GM21526 (cell line): ENCODE measurements around the gene METTL25B.

ENCODE experiments used
- ATAC-seq: cut with Tn5 transposase; IDR thresholded peaks from one replicate; pipeline ENCODE4 v1.9.1; 2021; ENCODE audit warnings: moderate library complexity; ENCODE audit not compliant: unreplicated experiment, low FRiP score

METTL25B gene

DNA sequence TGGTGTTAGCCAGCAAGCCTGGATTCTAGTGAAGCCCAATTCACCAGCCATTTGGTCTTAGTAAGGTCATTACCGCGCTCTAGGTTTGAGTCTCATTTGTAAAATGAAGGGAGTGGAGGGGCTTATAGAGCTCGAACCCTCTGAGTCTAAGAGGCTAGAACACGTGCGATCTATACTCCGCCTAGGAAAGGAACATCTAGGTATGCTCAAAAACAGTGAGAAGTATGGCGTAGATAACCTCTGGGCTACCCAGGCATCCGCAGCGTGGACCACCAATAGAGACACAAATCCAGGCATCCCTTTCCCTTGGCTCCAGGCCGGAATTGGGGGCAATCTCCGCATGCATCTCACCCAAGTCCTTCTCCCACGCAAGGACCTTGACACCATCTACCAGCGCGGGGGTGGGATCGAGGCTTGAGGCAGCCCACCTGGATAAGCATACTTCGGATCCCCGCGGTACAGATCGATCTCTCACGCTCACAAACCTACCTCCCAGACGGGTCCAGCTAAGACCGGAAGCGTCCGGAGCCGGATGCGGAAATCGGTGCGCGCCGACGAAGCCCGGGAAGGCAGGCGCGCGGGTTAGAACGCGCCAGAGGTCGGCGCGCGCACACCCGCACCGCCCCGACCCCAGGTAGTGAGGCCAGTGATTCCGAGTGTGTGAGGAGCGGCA lies at the start of gene METTL25B:
Gene METTL25B (plus strand): TSS at position 544 of the 673 bp plus-strand sequence. CDS start 636 bp downstream, outside the sequence.
- ATAC-seq = peak; percentile 42

DNA sequence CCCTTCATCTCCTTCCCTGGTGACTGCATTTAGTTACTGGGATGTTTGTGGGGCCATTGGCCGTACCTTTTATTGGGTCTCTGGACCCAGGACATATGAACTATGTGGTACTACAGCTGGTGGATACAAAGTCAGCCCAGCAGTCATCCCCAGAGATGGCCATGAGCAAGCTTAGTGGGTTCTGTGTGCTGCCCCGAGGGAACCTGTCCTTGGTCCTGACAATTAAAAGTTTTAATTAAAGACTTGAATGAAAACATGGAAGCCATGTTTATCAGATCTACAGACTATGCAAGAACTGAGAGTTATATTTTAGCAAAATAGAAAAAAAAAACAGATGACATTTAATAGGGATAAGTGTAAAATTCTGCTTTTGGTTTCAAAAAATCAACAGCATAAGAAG lies 48.2 kb upstream of the METTL25B start:
- ATAC-seq = no peak

DNA sequence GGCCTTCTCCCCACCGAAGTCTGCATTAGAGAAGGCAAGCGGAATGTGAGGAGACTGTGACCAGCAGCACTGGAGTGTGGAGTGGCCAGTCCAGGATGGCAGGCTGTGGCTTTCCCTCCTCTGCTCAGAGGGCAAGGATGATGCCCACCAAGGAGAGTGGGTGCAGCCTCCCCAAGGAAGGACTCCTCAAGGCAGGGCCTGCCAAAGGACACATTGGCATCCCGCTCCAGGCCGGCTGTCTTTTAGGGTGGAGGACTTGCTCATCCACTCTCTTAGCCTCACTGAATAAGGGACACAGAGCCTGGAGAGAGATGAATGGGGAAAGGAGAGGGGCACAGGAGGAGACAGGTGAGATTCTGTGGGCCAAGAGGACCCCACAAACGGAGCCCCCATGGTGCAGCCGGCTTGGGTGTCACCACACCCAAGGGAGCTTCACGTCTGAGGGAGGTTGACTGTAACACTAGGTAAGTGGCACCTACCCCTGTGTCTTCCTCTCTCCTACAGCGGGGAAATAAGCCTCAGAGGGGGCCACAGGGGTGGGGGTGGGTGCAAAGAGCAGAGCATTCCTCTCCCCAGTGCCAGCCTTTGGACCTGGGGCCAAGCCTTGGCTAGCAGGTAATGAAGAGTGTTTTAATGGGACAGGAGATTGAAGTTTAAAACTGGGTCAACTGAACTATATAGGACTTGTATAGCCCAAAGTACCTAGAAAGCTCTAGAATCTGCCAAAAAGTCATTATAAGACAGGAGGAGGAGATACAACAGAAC lies 46.9 kb upstream of the METTL25B start:
- ATAC-seq = no peak

DNA sequence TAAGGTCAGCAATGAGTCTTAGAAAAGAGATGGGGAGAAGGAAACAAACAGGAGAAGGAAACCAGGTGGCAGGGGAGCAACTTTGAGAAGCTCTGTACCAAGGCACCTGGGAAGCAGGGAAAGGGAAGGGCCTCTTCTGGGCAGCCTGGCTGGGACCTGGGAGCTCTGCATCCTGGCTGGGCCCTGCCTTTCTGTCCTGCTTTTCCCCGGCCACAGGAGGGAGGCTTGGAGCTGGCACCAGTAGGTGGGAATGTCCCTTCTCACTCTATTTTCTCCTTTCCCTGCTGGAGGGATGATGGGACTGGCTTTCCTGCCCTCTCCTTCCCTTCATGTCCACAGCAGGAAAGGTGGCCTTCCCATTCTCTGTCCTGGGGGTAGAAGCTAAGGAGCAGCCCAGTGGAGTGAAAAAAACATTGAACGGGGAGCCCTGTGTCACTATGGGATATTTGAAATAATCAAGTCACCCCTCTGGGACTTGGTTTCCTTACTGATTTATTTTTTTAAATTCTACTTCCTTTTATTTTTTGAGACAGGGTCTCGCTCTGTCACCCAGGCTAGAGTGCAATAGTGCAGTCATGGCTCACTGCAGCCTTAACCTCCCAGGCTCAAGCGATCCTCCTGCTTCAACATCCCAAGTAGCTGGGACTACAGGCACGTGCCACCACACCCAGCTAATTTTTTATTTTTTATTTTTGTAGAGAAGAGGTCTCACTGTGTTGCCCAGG lies 45.9 kb upstream of the METTL25B start:
- no peak for ATAC-seq

DNA sequence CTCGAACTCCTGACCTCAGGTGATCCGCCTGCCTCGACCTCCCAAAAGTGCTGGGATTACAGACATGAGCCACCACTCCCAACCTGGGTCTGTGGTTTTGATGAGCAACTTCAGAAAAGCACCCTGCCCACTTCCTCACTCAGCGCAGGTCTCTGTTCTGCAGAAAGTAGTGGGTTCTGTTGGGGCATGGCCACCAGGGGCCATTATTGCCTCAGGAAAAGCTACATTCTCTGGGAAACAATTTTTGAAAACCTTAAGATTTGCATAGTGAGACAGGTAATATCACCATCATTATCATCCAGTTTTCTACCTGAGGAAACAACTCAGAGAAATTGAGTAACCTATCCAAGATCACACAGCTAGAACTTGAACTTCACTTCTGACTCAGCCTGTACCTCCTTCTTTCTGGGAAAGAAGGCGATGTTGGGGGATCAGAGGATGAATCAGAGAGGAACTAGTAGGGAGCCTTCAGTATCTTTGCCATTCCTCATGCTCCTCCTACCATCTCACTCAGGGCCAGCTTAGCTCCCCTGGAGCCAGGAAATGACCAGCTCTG lies 44.0 kb upstream of the METTL25B start:
- no peak for ATAC-seq

DNA sequence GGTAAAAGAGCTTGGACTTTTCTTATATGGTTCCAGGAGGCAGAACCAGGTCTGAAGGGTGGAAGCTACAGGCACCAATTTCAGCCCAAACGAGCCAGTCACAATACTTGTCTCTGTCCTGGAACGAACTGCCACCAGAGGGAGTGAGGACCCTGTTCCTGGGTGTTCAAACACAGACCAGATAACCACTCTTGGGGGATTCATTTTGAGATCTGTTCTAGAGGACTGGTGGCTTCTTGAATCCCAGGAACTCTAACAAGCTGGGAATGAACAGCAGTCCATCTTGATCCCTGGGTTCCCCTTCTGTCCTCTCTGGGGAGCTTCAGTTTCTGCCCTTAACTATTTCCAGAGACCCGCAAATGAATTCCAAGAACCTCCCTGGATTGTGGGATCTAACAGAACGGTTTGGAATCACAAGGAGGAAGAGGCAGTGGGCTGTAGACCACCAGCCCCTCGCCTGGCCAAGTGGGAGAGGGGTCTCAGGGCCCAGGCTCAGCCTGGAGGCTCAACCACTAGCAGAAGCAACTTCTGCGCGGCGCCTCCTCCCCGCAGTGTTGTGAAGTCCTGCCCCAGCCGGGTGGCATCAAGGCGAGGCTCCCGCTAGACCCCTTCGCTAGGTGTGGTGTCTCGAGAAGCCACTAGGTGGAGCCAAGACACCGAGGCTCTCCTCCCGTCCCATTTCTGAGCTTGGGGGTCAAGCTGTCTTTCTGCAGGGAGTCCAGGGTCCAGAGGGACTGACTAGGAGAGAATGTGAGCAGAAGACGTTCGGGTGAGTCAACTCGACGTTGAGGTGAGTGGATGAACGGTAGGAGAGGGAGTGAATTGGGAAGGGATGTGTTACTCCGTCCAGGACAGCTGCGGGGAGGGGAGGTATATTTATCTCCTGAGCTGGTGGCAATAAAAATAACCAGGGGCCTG lies 39.0 kb upstream of the METTL25B start:
- ATAC-seq = no peak

DNA sequence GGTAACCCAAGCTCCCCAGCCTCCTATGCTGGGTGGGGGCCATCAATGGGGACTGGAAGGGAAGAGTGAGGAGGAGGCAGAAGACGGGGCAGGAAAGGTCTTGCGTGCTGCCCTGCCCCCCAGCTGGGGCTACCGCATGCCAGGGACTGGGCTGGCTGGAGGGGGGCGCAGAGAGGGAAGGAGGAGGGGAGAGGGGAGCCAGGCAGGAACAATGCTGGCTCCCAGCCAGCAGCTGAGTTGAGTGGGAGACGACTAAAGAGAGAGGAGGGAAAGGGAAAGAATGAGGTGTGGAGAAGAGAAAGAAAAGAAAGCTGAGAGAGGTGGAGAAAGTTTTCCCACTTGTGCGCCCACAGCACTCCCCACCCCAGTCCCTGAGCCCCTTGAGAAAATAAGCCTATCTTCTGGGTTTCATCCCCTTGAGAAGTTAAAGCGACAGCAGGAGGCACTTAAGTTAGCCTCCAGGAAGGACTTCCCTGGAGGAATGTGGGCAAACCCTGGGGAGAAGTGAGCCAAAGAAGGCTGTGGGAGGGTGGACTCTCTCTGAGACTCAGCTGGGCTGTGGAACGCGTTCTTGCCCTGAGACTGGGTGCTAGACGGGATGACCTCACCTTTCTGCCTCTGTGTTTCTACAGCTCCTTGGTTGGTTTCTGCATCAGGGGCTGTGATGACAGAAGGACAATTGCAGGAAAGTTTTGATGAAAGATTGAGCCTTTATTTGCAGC lies 38.2 kb upstream of the METTL25B start:
- ATAC-seq = no peak

DNA sequence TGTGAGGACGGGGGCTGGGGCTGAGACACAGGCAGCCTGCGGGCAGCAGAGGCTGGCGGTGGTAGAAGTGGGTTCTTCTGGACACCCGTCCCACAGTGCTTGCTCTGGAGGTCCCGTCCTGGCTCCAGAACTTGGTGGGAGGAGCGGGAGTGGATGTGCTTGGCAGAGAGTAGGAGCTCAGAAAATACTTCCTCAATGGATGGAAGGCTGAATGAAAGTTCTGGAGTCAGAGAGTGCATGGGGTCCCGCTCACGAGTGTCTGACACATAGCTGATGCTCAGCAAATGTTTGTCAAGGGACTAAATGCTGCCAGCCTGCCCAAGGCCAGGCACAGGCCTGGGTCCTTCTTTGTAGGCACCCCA lies 37.6 kb upstream of the METTL25B start:
- ATAC-seq = no peak

DNA sequence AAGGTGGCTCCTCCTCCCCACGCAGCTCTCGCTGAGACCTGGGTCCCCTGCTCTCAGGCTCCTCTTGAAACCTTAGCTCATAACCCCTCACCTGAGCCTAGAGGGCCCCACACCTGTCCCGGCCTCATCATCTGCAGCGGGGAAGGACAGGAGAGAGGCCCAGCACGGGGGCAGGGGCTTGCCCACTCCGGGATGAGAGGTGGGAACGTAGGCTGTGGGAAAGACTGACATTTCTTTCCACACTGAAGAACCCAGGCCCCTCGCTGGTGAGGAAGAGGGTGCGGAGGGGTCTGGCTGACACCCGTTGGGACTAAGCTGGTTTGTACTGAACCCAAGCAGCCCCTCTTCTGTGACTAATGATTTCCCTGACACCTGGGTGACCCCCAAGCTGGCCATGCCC lies 37.1 kb upstream of the METTL25B start:
- ATAC-seq = no peak

DNA sequence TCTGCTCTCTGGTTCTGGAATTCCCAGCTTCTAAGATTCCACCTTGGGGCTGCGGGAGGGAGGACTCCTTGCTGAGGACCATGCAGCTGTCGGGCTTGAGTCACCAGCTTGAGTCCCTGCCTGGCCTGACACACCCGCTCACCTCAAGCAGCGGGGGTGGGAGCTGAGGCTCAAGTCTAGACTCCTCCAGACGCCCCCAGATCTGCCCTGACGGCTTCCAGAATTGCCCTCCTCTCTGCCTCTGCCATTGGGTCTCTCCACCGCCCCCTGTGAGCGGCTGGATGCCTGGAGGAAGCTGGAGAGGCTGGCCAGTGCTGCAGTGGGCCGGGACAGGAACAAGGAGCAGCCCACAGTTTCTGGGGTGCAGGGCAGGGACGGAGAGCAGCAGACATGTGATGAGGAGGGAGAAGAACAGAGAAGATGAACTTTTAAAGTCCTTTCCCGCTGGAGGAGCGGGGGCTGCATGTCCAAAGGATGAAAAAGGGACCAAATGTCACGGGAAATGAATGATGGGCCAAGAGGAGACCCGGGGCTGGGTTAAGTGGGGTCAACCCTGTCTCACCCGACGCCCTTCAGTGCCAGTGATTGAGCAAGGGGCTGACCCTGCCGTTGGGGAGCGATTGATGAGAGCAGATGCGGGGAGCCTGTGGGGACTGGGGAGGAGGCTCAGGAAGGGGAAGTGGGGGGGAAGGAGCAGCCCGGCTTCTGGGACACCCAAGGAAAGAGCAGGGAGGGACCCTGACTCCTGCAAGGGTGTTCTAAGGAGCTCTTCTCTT lies 36.4 kb upstream of the METTL25B start:
- no peak for ATAC-seq

DNA sequence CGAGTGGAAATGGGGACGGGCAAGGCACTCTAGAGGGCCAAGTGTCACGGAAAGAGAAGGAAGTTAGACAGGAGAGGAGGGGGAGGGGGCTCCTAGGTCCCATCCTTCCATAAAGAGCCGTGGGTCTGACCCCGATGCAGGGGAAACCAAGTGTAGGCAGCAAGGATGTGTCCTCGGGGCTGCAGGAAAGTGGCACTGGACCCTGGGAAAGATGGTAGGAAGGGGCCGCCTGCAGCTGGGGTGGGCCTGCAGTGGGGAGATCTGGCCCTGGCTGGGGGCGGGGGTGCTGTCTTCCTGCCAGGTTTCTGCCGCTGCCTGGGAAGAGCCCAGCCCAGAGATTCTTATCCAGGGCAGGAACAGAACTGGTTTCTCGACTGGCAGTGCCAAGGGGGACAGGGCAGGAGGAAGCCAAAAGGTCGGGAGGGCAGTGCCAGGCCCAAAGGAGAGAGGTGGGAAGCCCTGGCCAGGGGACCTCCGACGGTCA lies 35.8 kb upstream of the METTL25B start:
- ATAC-seq = no peak

DNA sequence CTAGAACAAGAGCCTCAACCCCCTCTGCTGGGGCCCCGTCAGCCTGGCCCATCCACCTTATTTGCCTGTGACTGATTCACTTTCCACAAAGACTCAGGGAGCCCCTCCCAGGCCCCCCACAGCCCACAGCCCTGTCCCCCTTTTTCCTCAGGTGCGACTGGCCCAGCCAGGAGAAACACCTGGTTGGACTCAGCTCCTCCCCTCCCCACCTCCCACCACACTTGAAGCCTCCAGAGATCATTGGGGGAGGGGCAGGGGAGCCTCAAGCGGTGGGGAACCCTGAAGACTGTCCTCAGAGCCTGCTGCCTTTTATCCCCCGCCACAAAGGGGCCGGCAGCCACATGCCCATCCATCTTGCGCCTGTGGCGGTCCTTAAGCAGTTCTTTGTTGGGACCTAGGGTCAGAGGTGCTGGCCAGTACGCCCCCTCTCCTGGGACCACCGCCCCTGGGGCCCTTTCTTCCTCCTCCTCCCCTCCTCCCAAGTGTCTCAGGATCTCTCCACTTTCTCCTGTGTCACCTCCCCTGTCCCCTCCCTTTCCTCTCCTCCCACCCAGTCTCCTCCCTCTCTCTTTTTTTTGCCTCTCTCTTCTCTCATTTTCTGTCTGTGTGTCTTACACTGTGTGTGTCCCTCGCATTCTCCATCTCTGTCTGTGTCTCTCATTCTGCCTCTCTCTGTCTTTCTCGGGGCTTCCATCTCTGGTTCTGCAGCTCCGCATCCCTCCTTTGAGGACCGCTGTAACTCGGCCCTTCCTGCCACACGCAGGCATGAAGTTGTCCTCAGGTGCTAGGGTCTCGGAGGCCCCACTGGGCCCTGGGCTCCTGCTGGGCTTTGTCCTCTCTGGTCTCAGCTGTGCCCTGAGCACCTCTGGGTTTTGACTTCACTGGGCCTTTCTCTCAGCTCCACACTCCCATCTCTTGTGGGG lies 35.1 kb upstream of the METTL25B start:
- no peak for ATAC-seq

DNA sequence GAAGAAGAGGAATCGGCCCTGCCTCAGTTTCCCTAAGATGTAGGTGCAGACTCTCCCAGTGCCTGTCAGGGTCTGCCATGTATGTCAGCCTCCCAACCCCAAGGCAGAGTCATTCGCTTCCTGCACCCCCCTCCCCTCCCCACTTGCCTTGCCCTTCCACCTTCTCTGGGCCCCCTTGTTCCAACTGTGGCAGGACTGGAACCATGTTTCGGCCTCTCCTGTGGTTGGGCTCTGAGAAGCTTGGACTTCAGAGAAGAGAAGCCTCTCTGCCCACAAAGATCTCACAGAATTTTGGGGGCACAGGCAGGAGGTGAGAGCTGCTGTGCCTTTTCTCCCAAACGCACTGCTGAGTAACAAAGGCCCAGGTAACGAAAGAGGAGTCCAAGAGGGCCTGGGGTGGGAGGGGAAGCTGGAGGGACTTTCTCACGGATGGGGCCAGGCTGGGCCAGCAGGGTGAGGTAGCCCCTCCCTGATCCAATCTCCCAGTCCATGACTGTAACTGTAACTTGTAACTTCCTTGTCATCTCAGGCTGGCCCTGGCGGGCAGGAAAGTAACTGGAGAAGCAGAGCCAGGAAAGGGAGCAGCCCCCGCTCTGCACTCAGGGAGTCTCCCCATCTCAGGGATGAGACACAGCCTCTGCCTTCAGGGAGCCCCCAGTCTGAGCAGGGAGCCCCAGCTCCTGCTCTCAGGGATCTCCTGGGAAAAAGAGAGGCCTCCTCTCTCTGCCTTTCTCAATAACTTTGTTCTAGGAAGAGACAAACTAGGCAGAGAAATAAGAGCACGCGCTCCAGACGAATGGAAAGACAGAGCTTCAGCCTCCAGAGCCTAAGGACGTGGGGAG lies 34.2 kb upstream of the METTL25B start:
- ATAC-seq = no peak

DNA sequence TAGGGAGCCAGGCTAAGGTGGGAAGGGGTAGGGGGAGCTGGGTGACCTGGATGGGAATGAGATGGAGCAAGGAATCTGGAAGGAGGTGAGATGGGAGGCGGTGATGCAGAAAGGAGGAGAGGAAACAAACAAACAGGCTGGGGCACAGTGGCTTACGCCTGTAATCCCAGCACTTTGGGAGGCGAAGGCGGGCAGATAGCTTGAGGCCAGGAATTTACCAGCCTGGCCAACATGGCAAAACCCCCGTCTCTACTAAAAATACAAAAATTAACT lies 33.6 kb upstream of the METTL25B start:
- no peak for ATAC-seq

DNA sequence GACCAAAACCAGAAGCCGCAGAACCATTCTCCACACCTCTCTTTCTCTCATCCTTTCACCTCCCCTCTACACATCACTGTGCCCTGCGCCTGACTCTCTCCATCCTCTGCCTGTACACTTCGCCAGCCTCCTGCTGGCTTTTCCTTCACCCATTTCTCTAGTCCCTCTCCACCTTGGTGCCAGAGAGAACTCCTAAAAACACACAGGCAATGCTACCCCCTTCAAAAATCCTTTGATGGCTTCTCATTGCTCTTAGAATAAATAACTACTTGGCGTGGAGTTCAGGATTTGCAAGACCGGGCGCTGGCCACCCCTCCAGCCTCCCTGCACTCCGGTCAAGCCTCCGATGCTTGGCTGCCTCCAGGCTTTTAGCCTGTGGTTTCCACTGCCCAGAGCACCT lies 31.5 kb upstream of the METTL25B start:
- no peak for ATAC-seq

DNA sequence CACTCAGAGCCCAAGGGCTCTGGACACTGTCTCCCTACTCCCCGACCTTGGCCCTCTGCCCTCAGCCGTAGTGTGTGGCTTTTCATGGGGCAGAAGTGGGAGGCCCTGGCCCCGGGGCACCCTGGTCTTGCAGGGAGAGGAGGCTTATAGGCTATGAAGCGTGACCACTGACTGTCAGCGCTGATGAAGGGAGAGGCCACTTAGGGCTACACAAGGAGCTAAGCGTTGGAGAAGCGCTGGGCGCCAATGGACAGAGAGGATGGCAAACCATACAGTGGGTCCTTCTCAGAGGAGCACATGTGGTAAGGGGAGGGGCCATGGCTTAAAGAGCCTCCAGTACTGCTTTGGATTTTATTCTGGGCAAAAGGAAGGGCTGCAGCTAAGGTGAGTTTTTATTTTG lies 30.8 kb upstream of the METTL25B start:
- ATAC-seq = no peak

DNA sequence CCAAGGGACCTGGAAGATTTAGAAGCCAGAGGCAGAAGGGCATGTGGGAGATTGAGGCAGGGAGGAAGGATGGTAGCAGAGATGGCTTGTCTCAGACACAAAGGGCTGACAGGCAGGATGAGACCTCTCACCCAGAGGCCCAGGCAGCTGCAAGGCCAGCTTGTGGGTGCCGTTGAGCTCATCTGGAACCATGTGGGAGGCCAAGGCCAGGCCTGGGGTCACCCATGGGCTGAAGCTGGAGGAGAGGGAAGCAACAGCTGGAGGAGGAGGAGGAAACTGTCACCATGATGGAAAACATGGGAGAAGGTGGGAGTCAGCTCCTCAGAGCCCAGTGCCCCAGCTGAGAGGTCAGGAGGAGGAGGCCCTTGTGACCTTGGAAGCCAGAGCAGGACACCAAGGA lies 29.3 kb upstream of the METTL25B start:
- ATAC-seq = no peak
